ENCODE results near the gene PRKCA.
A peak's percentile ranks its signal among the peaks of the same experiment; 100 is the strongest.
"Not testable (repeated sequence)": the region's sequence is repeated elsewhere in the genome, so short reads cannot be mapped to it uniquely, and the experiment has no call there.

Gene PRKCA

DNA sequence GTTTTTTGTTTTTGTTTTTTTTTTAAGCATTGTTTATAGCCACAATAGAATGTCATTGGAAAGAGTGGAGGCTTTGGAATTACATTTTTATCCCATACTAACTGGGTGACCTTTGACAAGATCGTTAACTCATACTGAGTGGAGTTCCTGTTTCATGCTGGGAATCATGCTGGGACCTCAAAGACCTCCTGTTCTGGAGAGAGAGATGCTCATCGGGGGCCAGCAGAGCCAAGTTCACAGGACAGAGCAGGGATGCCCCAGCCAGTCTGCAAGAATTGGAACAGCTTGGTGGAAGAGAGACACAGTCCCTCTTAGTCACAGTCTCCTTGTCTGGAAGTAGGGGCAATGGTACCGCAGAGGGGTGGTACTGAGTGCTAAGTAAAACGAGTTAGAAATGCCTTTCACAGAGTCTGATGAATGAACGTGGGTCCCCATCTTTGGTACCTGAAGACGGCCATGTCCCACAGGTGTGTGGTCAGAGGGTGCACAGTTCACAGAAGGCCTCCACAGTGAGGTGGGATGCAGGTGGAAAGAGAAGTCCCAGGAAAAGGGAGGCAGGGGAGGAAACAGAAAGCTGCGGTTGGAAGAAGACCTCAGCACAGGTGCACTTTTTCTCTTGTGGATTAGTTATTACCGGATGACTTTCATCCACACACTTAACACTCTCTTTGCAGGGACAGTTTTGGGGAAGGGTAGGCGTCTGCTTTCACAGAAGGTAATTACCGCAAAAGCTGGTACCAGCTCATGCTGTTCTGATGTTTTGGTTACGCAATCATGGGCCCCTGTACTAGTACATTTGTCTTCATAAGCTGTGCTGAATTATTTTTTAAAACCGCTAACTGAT is 147.8 kb downstream of the PRKCA start:
- no peak for DNase-seq

GRCh38 chr17:66450852-66451158 is 148.4 kb downstream of the PRKCA start:
- DNase-seq = no peak
- intact Hi-C loops (cut with DNase I) = no loop called here

More for the DNA sequence above, 147.8 kb downstream of the PRKCA start:
- intact Hi-C loops (cut with DNase I) = no loop called here

GRCh38 chr17:66451188-66452149 is 149.1 kb downstream of the PRKCA start:
- no peak for DNase-seq
- intact Hi-C loops (cut with DNase I) = no loop called here

GRCh38 chr17:66455060-66455459 is 152.6 kb downstream of the PRKCA start:
- DNase-seq = peak in 2 of 10 donors; percentile 32 to 33
- intact Hi-C loops (cut with DNase I) = no loop called here

GRCh38 chr17:66457499-66457898 is 155.1 kb downstream of the PRKCA start:
- intact Hi-C loops (cut with DNase I); DNase-seq: not testable (repeated sequence)

DNA sequence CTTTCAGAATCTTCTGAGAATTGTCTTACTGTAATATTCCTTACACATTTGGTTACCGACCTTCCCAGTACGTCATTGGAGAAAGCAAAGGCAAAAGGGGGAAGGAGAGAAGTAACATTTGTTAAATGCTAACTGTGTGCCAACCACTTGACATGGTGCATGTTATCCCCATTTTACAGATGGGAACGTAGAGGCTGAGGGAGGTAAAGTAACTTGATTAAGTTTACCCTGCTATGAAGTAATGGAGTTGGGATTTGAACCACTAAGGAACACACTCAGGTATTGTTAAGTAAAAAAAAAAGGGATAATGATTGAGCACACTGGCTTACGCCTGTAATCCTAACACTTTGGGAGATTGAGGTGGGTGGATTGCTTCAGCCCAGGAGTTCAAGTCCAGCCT is 156.4 kb downstream of the PRKCA start:
- no peak for DNase-seq
- intact Hi-C loops (cut with DNase I) = no loop called here

- DNase-seq = peak in 1 of 10 donors; percentile 74
- intact Hi-C loops (cut with DNase I) = no loop called here
These were observed 157.4 kb downstream of the PRKCA start for GRCh38 chr17:66459811-66460270.

DNA sequence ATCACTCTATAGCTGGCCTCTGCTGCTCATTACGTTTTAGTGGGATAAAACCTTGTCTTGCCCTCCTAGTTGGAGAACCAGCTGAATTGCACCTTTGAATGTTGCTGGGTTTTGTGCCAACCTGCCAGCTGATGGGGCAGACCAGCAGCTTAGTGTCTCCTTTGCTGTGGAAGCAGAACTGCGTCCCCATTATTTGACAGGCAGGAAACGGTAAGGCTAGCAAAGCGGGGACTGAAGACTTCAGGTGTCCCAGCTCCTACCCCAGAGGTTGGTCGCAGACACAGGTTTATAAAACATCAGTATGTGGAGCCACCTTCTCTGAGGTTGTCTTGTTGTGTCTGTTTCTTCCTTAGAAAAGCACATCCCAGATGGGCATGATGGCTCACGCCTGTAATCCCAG is 158.1 kb downstream of the PRKCA start:
- intact Hi-C loops (cut with DNase I) = no loop called here
- DNase-seq = peak in 1 of 10 donors; percentile 24

- intact Hi-C loops (cut with DNase I) = no loop called here
- DNase-seq = no peak
These were observed 159.1 kb downstream of the PRKCA start for GRCh38 chr17:66461343-66461995.

GRCh38 chr17:66462010-66462409 is 159.6 kb downstream of the PRKCA start:
- intact Hi-C loops (cut with DNase I) = no loop called here
- DNase-seq = no peak

DNA sequence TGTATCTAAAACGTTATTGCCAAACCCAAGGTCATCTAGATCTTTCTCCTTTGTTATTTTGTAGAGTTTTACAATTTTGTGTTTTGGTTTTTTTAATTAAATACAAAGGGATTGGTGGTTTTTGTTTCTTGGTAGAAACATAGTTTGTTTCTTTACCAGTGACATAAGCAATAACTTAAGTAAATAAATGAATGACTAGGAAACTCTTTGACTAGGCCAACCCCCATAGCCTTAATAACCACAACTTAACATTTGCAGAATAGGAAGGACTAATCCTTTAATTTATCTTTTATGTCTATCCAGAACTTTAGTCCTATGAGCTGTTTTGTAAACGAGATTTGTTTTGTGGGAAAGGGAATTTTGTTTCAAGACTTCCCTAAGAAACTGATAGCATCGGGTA is 162.5 kb downstream of the PRKCA start:
- intact Hi-C loops (cut with DNase I) = no loop called here
- no peak for DNase-seq

- intact Hi-C loops (cut with DNase I) = no loop called here
- no peak for DNase-seq
These were observed 163.3 kb downstream of the PRKCA start for GRCh38 chr17:66465701-66466100.

- no peak for DNase-seq
- intact Hi-C loops (cut with DNase I) = no loop called here
These were observed 163.8 kb downstream of the PRKCA start for GRCh38 chr17:66466106-66466820.

GRCh38 chr17:66466840-66467367 is 164.5 kb downstream of the PRKCA start:
- no peak for DNase-seq
- intact Hi-C loops (cut with DNase I) = no loop called here

DNA sequence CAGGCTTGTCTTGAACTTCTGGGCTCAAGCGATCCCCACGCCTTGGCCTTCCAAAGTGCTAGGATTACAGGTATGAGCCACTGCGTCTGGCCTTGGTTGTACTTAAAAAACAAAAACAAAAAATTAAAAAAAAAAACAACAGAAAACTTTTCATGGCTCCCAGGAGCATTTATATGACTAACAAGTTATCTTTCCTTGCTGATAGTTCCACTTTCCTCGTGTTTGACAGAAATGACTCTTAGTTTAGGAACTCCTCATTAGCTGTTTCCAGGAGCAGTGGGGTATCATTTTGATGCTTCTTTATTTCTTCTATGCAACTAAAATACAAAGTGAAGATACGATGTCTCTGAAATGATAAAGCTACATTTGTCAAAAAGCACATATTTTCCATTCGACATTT is 165.4 kb downstream of the PRKCA start:
- no peak for DNase-seq
- intact Hi-C loops (cut with DNase I) = loop anchor here (2.0 kb wide), 1 partner anchor 27 kb away; no protein-coding TSS in a partner anchor

GRCh38 chr17:66468241-66469087 is 166.1 kb downstream of the PRKCA start:
- DNase-seq = peak in 4 of 10 donors; percentile 24 to 86 (median 56)
- intact Hi-C loops (cut with DNase I) = loop anchor here (2.0 kb wide), 1 partner anchor 28 kb away; no protein-coding TSS in a partner anchor

GRCh38 chr17:66469088-66469442 is 166.7 kb downstream of the PRKCA start:
- intact Hi-C loops (cut with DNase I) = loop anchor here (2.0 kb wide), 1 partner anchor 28 kb away; no protein-coding TSS in a partner anchor
- no peak for DNase-seq

GRCh38 chr17:66469461-66469860 is 167.0 kb downstream of the PRKCA start:
- DNase-seq = no peak
- intact Hi-C loops (cut with DNase I) = loop anchor here (2.0 kb wide), 1 partner anchor 29 kb away; no protein-coding TSS in a partner anchor

DNA sequence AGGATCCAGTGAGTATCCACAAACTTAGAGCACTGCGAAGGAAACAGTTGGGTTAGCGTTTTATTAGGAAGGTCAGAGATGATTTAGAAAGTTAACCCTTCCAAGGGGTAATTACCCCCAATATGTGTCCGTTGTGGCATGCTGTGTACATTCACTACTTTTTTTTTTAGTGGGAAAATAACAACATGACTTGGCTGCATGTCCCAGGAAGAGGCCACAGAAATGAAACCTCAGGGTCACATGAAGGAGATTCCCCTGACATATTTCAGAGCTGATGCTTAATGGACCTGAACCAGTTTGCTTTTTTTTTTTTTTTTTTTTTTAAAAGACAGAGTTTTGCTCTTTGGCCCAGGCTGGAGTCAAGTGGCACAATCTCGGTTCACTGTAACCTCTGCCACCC is 167.5 kb downstream of the PRKCA start:
- DNase-seq = no peak
- intact Hi-C loops (cut with DNase I) = loop anchor here (2.0 kb wide), 1 partner anchor 29 kb away; no protein-coding TSS in a partner anchor
